B cell (primary cell): ENCODE results near the gene SLC16A10. TPM values are rescaled to one million over a fixed set of nuclear protein-coding genes. Genes with fewer than 3 reads are reported as not detected.
"Not testable (repeated sequence)": the region's sequence is repeated elsewhere in the genome, so short reads cannot be mapped to it uniquely, and the experiment has no call there.

Source experiments
- ATAC-seq: fragments of 200-7000 bp; cut with Tn5 transposase; one replicate; pipeline ENCODE4 v1.10.0; 2021; ENCODE audit warnings: low read depth, mild to moderate bottlenecking, moderate number of reproducible peaks, moderate library complexity
- CTCF ChIA-PET: fragments of 350-600 bp; sonication (Branson Sonifier 250); formaldehyde crosslinking; loops from one replicate; lab custom pipeline; 2021; ENCODE audit warnings: antibody characterized with exemption, inconsistent platforms; lab: Charles Lee
- POLR2A ChIA-PET: fragments of 350-600 bp; sonication (Branson Sonifier 250); formaldehyde crosslinking; loops from one replicate; lab custom pipeline; 2021; ENCODE audit warnings: antibody characterized with exemption; lab: Charles Lee
- DNase-seq: peaks from one replicate; pipeline ENCODE4 v3.0.0; 2013
- H2AFZ ChIP-seq: 2 replicates; pipeline ENCODE4 v1.6.1; 2012; ENCODE audit warnings: mild to moderate bottlenecking, low read depth, low read length; ENCODE audit not compliant: insufficient read depth, poor library complexity, severe bottlenecking
- H3K27ac ChIP-seq, 2 donors: 1 replicate in 1 of 2; 2 replicates in 1 of 2; pipeline ENCODE4 v1.5.1; 2012 to 2013; ENCODE audit warnings: low read length in 2 of 2, mild to moderate bottlenecking in 2 of 2, moderate library complexity in 1 of 2
- H3K27me3 ChIP-seq, 4 experiments: fragments of 200-600 bp in 1 of 4; sonication (generic) in 1 of 4; replicated peaks in 1 of 4; 1 replicate in 2 of 4; 2 replicates in 2 of 4; pipeline versions ENCODE4 v1.6.1 to v1.7.0; 2013 to 2016; ENCODE audit warnings: low read length in 3 of 4, mild to moderate bottlenecking in 2 of 4, mixed read lengths in 1 of 4, moderate library complexity in 1 of 4; ENCODE audit not compliant: insufficient read depth in 4 of 4, control insufficient read depth in 3 of 4; ENCODE audit errors: control extremely low read depth in 1 of 4
- H3K36me3 ChIP-seq, 2 experiments: replicated peaks in 1 of 2; 1 replicate in 1 of 2; 2 replicates in 1 of 2; pipeline versions ENCODE4 v1.6.1 to v1.7.1; 2013; ENCODE audit warnings: low read length in 1 of 2; ENCODE audit not compliant: insufficient read depth in 2 of 2, control insufficient read depth in 1 of 2; ENCODE audit errors: control extremely low read depth in 1 of 2, extremely low read depth in 1 of 2
- H3K4me1 ChIP-seq, 2 donors: fragments of 200-600 bp in 1 of 2; sonication (generic) in 1 of 2; 1 replicate in 1 of 2; 2 replicates in 1 of 2; pipeline versions ENCODE4 v1.5.1 to v1.6.1; 2013 to 2017; ENCODE audit warnings: low read length in 2 of 2; ENCODE audit not compliant: control insufficient read depth in 2 of 2, insufficient read depth in 2 of 2
- H3K4me2 ChIP-seq: replicated peaks from 2 replicates; pipeline ENCODE3; 2012; ENCODE audit warnings: mild to moderate bottlenecking, low read depth, low read length; ENCODE audit not compliant: poor library complexity, severe bottlenecking
- H3K4me3 ChIP-seq, 5 experiments: fragments of 200-600 bp in 1 of 5; sonication (generic) in 1 of 5; 1 replicate in 3 of 5; 2 replicates in 2 of 5; pipeline versions ENCODE4 v1.5.1 to v1.7.0; 2011 to 2016; ENCODE audit warnings: low read length in 4 of 5, mild to moderate bottlenecking in 4 of 5, low read depth in 2 of 5, control low read depth in 1 of 5, moderate library complexity in 1 of 5; ENCODE audit not compliant: insufficient read depth in 1 of 5; ENCODE audit errors: control extremely low read depth in 1 of 5, extremely low read depth in 1 of 5
- H3K79me2 ChIP-seq: fragments of 200-600 bp; sonication (generic); one replicate; pipeline ENCODE4 v1.6.0; 2016; ENCODE audit warnings: low read length; ENCODE audit not compliant: control insufficient read depth, insufficient read depth
- H3K9ac ChIP-seq: fragments of 200-600 bp; sonication (generic); 2 replicates; pipeline ENCODE4 v1.6.1; 2017; ENCODE audit warnings: mild to moderate bottlenecking, low read length, moderate library complexity
- H3K9me3 ChIP-seq, 3 donors: one replicate each; pipeline versions ENCODE4 v1.6.1 to v1.7.1; 2013; ENCODE audit warnings: low read length in 2 of 3; ENCODE audit not compliant: control insufficient read depth in 2 of 3, insufficient read depth in 1 of 3; ENCODE audit errors: control extremely low read depth in 1 of 3
- H4K20me1 ChIP-seq: 2 replicates; pipeline ENCODE4 v1.6.0; 2012; ENCODE audit warnings: mild to moderate bottlenecking, low read length; ENCODE audit not compliant: insufficient read depth, control insufficient read depth, poor library complexity, severe bottlenecking
- H3K27ac Mint-ChIP-seq: one replicate; pipeline ENCODE4 v1.8.0; 2021; ENCODE audit warnings: mixed read lengths
- H3K27me3 Mint-ChIP-seq: one replicate; pipeline ENCODE4 v1.8.0; 2021; ENCODE audit warnings: mixed read lengths
- H3K4me1 Mint-ChIP-seq: one replicate; pipeline ENCODE4 v1.8.0; 2021; ENCODE audit warnings: mixed read lengths
- H3K4me3 Mint-ChIP-seq: one replicate; pipeline ENCODE4 v1.8.0; 2021; ENCODE audit warnings: mixed read lengths
- H3K9me3 Mint-ChIP-seq: one replicate; pipeline ENCODE4 v1.8.0; 2022; ENCODE audit warnings: mixed read lengths; ENCODE audit not compliant: insufficient read depth
- EZH2 ChIP-seq: IDR thresholded peaks from 2 replicates; pipeline ENCODE4 v1.6.1; 2012; ENCODE audit warnings: borderline replicate concordance, low read depth, mild to moderate bottlenecking, moderate library complexity, low read length; ENCODE audit not compliant: insufficient read depth, poor library complexity, severe bottlenecking
- WGBS: methylation state at CpG from one replicate; pipeline ENCODE4 v1.1.5; 2013; ENCODE audit warnings: missing lambda C conversion rate; ENCODE audit not compliant: insufficient coverage; 5-methylcytosine and 5-hydroxymethylcytosine counted together
- intact Hi-C: fragments of 100-400 bp; cut with micrococcal nuclease; formaldehyde crosslinking; loops from one replicate; pipeline ENCODE4 v1.10.0; 2022
- polyA plus RNA-seq: library from polyadenylated mRNA; depleted of rRNA; stranded (reverse); fragments of >200 nt; gene quantifications from 2 replicates; pipeline ENCODE4 v1.2.3, GENCODE V29; 2012
- total RNA-seq, 2 donors: library from RNA; stranded (reverse); fragments of 120-200 nt in 1 of 2; gene quantifications; 1 replicate in 1 of 2; 2 replicates in 1 of 2; pipeline versions ENCODE4 v1.2.3 to v1.2.4, GENCODE V29; 2013 to 2022

SLC16A10 gene
- total and polyA plus RNA-seq, 2 donors (not counting 1 experiment from before 2014, with no cell fraction given) = 0.06 to 0.71 TPM

GRCh38 chr6:111190637-111191036 is 103.3 kb downstream of the SLC16A10 start:
- H3K9ac ChIP-seq = no peak overlapping the region
- no peaks in the 10 kb centered on the region for H3K27me3 ChIP-seq
- peaks cover 0 to 6% (median 1%) of the 10 kb centered on the region in 3 donors for H3K9me3 ChIP-seq
- ChIA-PET CTCF (no interaction called here), POLR2A (no interaction called here)
- no peaks in the 10 kb centered on the region for H3K4me1 ChIP-seq
- no peak overlapping the region for H3K4me3 Mint-ChIP-seq
- DNase-seq = no peak
- H3K79me2 ChIP-seq = no peaks in the 10 kb centered on the region
- H3K4me3 ChIP-seq = no peak overlapping the region
- no peak for ATAC-seq
- H3K4me2 ChIP-seq = no peak overlapping the region
- H2AFZ ChIP-seq = no peak overlapping the region
- H3K27ac ChIP-seq = no peak overlapping the region
- no peaks in the 10 kb centered on the region for H4K20me1 ChIP-seq
- H3K4me1 Mint-ChIP-seq = no peaks in the 10 kb centered on the region
- H3K27me3 Mint-ChIP-seq = no peaks in the 10 kb centered on the region
- intact Hi-C loops = no loop called here
- H3K36me3 ChIP-seq = no peaks in the 10 kb centered on the region
- TF ChIP-seq EZH2 = no peak
- no peak overlapping the region for H3K27ac Mint-ChIP-seq
- H3K9me3 Mint-ChIP-seq = peaks cover 2% of the 10 kb centered on the region
- 100% methylated on average over 2 of the region's 3 CpGs for WGBS

- intact Hi-C loops, CTCF ChIA-PET, H3K4me1 Mint-ChIP-seq: not testable (repeated sequence)
Observed at GRCh38 chr6:111191136-111191535, 103.8 kb downstream of the SLC16A10 start.

More at GRCh38 chr6:111191136-111191535, 103.8 kb downstream of the SLC16A10 start:
- DNase-seq, H3K4me3 ChIP-seq, H3K4me1 ChIP-seq, ATAC-seq, H2AFZ ChIP-seq, H3K27ac ChIP-seq, H3K4me2 ChIP-seq, H3K27ac Mint-ChIP-seq, H3K4me3 Mint-ChIP-seq, H3K36me3 ChIP-seq, POLR2A ChIA-PET, H3K27me3 ChIP-seq, H3K79me2 ChIP-seq, H3K9me3 Mint-ChIP-seq, H3K27me3 Mint-ChIP-seq, H3K9me3 ChIP-seq, H4K20me1 ChIP-seq, H3K9ac ChIP-seq: not testable (repeated sequence)
